HG03280 (cell line): ENCODE data around the gene DISP3.

ENCODE experiments used
- ATAC-seq: cut with Tn5 transposase; IDR thresholded peaks from one replicate; pipeline ENCODE4 v1.9.1; 2021; ENCODE audit warnings: mild to moderate bottlenecking, moderate library complexity; ENCODE audit not compliant: unreplicated experiment

DISP3 gene

GRCh38 chr1:11538886-11539285 is 59.9 kb downstream of the DISP3 start:
- no peak for ATAC-seq

GRCh38 chr1:11539850-11540772 is 61.2 kb downstream of the DISP3 start:
- ATAC-seq: no peak

- ATAC-seq: no peak
Measured at GRCh38 chr1:11540773-11541160, 61.8 kb downstream of the DISP3 start.

- no peak for ATAC-seq
Measured at GRCh38 chr1:11541236-11541635, 62.3 kb downstream of the DISP3 start.

- no peak for ATAC-seq
Measured at GRCh38 chr1:11541956-11542355, 63.0 kb downstream of the DISP3 start.

GRCh38 chr1:11543392-11543791 is 64.4 kb downstream of the DISP3 start:
- ATAC-seq: no peak

- ATAC-seq: no peak
Measured at GRCh38 chr1:11543796-11544195, 64.8 kb downstream of the DISP3 start.

GRCh38 chr1:11546456-11546855 is 67.5 kb downstream of the DISP3 start:
- ATAC-seq: no peak

- no peak for ATAC-seq
Measured at GRCh38 chr1:11550664-11551283, 71.8 kb downstream of the DISP3 start.

- ATAC-seq: no peak
Measured at GRCh38 chr1:11558276-11558675, 79.3 kb downstream of the DISP3 start.

- ATAC-seq: no peak
Measured at GRCh38 chr1:11558871-11559590, 80.1 kb downstream of the DISP3 start.

GRCh38 chr1:11559591-11559970 is 80.6 kb downstream of the DISP3 start:
- no peak for ATAC-seq

- no peak for ATAC-seq
Measured at GRCh38 chr1:11560061-11560460, 81.1 kb downstream of the DISP3 start.

GRCh38 chr1:11561740-11562139 is 82.8 kb downstream of the DISP3 start:
- ATAC-seq: no peak

GRCh38 chr1:11562664-11563063 is 83.7 kb downstream of the DISP3 start:
- ATAC-seq: no peak

- no peak for ATAC-seq
Measured at GRCh38 chr1:11563560-11564069, 84.7 kb downstream of the DISP3 start.

- ATAC-seq: no peak
Measured at GRCh38 chr1:11564237-11564636, 85.3 kb downstream of the DISP3 start.

- ATAC-seq: no peak
Measured at GRCh38 chr1:11566042-11566850, 87.3 kb downstream of the DISP3 start.

- no peak for ATAC-seq
Measured at GRCh38 chr1:11567244-11568065, 88.5 kb downstream of the DISP3 start.

- ATAC-seq: no peak
Measured at GRCh38 chr1:11568687-11569086, 89.7 kb downstream of the DISP3 start.
